NB4 (cell line): ENCODE results near the gene GMDS.
A peak's percentile ranks its signal among the peaks of the same experiment; 100 is the strongest.

Experiments
- DNase-seq: peaks from one replicate; pipeline ENCODE4 v3.0.0; 2010; ENCODE audit warnings: low read depth
- H3K4me3 ChIP-seq: one replicate; pipeline ENCODE4 v1.5.1; 2011; ENCODE audit warnings: mild to moderate bottlenecking, low read depth, low read length, moderate library complexity
- CTCF ChIP-seq: IDR thresholded peaks from one replicate; pipeline ENCODE4 v1.5.1; 2012; ENCODE audit warnings: low read depth, low read length
- MAX ChIP-seq: IDR thresholded peaks from 2 replicates; pipeline ENCODE4 v1.6.1; 2011; ENCODE audit warnings: low read depth, low read length
- MYC ChIP-seq: IDR thresholded peaks from 2 replicates; pipeline ENCODE4 v1.6.1; 2011; ENCODE audit warnings: low read depth, low read length
- POLR2A ChIP-seq: IDR thresholded peaks from 2 replicates; pipeline ENCODE4 v1.6.1; 2011; ENCODE audit warnings: mild to moderate bottlenecking; ENCODE audit not compliant: insufficient read length; ENCODE audit errors: extremely low read depth

The GMDS gene

GRCh38 chr6:2173203-2173961 lies 72.0 kb downstream of the GMDS start:
- no peak for DNase-seq
- H3K4me3 ChIP-seq, result no peak overlapping the region
- TF ChIP-seq POLR2A, result no peak
- TF ChIP-seq CTCF, result no peak
- TF ChIP-seq MAX, result no peak

GRCh38 chr6:2171728-2172127 lies 73.7 kb downstream of the GMDS start:
- no peak overlapping the region for H3K4me3 ChIP-seq
- peak; percentile 60 for TF ChIP-seq MAX
- no peak for TF ChIP-seq POLR2A
- peak; percentile 69 for TF ChIP-seq MYC
- TF ChIP-seq CTCF, result no peak
- DNase-seq, result peak; percentile 56

GRCh38 chr6:2168480-2168879 lies 76.9 kb downstream of the GMDS start:
- H3K4me3 ChIP-seq, result no peak overlapping the region
- no peak for DNase-seq

GRCh38 chr6:2166717-2167116 lies 78.7 kb downstream of the GMDS start:
- TF ChIP-seq CTCF (no peak), MAX (no peak)
- H3K4me3 ChIP-seq, result no peak overlapping the region
- DNase-seq, result no peak

More at GRCh38 chr6:2168480-2168879, 76.9 kb downstream of the GMDS start:
- TF ChIP-seq MAX (no peak), MYC (no peak), CTCF (no peak), POLR2A (no peak)

GRCh38 chr6:2165286-2165685 lies 80.1 kb downstream of the GMDS start:
- no peak overlapping the region for H3K4me3 ChIP-seq
- no peak for DNase-seq
- TF ChIP-seq MAX, result no peak
- TF ChIP-seq POLR2A, result no peak
- TF ChIP-seq CTCF, result no peak
- no peak for TF ChIP-seq MYC

GRCh38 chr6:2164481-2164880 lies 80.9 kb downstream of the GMDS start:
- TF ChIP-seq POLR2A, result no peak
- no peak for TF ChIP-seq MAX
- no peak for TF ChIP-seq CTCF
- H3K4me3 ChIP-seq, result no peak overlapping the region
- DNase-seq, result no peak
